Smooth muscle cell (in vitro differentiated cells): Measurements from ENCODE around the gene SLC11A2. TPM values are rescaled to one million over a fixed set of nuclear protein-coding genes. Genes with fewer than 3 reads are reported as not detected.

Experiments used
- DNase-seq: peaks from one replicate; lab custom pipeline; 2025; ENCODE audit not compliant: unreplicated experiment; lab: John Stamatoyannopoulos, UW
- H2AFZ ChIP-seq: fragments of 200-600 bp; sonication (generic); 2 replicates; pipeline ENCODE4 v1.6.0; 2016; ENCODE audit warnings: antibody characterized with exemption, low read depth, mild to moderate bottlenecking
- H3F3A ChIP-seq: fragments of 200-600 bp; sonication (generic); 2 replicates; pipeline ENCODE4 v1.6.0; 2017; ENCODE audit warnings: antibody characterized with exemption, low read depth
- H3K27ac ChIP-seq: fragments of 200-600 bp; sonication (generic); 2 replicates; pipeline ENCODE4 v1.5.1; 2016; ENCODE audit warnings: low read depth, mild to moderate bottlenecking
- H3K27me3 ChIP-seq: fragments of 200-600 bp; sonication (generic); 2 replicates; pipeline ENCODE4 v1.6.1; 2016; ENCODE audit warnings: low read depth, mild to moderate bottlenecking
- H3K36me3 ChIP-seq: fragments of 200-600 bp; sonication (generic); 2 replicates; pipeline ENCODE4 v1.5.1; 2016; ENCODE audit warnings: low read depth
- H3K4me1 ChIP-seq: fragments of 200-600 bp; sonication (generic); 2 replicates; pipeline ENCODE4 v1.5.1; 2016; ENCODE audit warnings: low read depth
- H3K4me2 ChIP-seq: fragments of 200-600 bp; sonication (generic); 2 replicates; pipeline ENCODE4 v1.6.0; 2016; ENCODE audit warnings: mild to moderate bottlenecking
- H3K4me3 ChIP-seq: fragments of 200-600 bp; sonication (generic); 2 replicates; pipeline ENCODE4 v1.5.1; 2016; ENCODE audit warnings: mild to moderate bottlenecking
- H3K79me2 ChIP-seq: fragments of 200-600 bp; sonication (generic); 2 replicates; pipeline ENCODE4 v1.6.0; 2016; ENCODE audit warnings: low read depth, mild to moderate bottlenecking
- H3K9ac ChIP-seq: fragments of 200-600 bp; sonication (generic); 2 replicates; pipeline ENCODE4 v1.6.0; 2016; ENCODE audit warnings: low read depth
- H3K9me3 ChIP-seq: fragments of 200-600 bp; sonication (generic); replicated peaks from 2 replicates; pipeline ENCODE4 v1.5.1; 2016; ENCODE audit warnings: low read depth
- H4K20me1 ChIP-seq: fragments of 200-600 bp; sonication (generic); 2 replicates; pipeline ENCODE4 v1.6.0; 2016; ENCODE audit warnings: low read depth
- WGBS: methylation state at CpG from one replicate; pipeline ENCODE4 v1.1.7; 2016; ENCODE audit warnings: low lambda C conversion rate; 5-methylcytosine and 5-hydroxymethylcytosine counted together
- polyA plus RNA-seq: library from polyadenylated mRNA; unstranded; fragments of >200 nt; fragmentation: Nextera tagmentation; extraction: Ambion mirVana; gene quantifications from 2 replicates; pipeline ENCODE4 v1.2.1, GENCODE V29; 2016
- total RNA-seq: library from RNA; depleted of rRNA; stranded (reverse); fragments of >200 nt; gene quantifications from 2 replicates; pipeline ENCODE4 v1.2.3, GENCODE V29; 2014
- TF ChIP-seq, protein P1 (sequence below): fragments of 200-600 bp; sonication (generic); IDR thresholded peaks from 2 replicates; pipeline ENCODE4 v1.5.1; 2017; ENCODE audit warnings: borderline replicate concordance, mild to moderate bottlenecking, antibody characterized with exemption; ENCODE audit not compliant: insufficient read depth, poor library complexity, severe bottlenecking

SLC11A2 gene
- total and polyA plus RNA-seq, 2 experiments from 2014 or later: 26.5 to 31.3 TPM

DNA sequence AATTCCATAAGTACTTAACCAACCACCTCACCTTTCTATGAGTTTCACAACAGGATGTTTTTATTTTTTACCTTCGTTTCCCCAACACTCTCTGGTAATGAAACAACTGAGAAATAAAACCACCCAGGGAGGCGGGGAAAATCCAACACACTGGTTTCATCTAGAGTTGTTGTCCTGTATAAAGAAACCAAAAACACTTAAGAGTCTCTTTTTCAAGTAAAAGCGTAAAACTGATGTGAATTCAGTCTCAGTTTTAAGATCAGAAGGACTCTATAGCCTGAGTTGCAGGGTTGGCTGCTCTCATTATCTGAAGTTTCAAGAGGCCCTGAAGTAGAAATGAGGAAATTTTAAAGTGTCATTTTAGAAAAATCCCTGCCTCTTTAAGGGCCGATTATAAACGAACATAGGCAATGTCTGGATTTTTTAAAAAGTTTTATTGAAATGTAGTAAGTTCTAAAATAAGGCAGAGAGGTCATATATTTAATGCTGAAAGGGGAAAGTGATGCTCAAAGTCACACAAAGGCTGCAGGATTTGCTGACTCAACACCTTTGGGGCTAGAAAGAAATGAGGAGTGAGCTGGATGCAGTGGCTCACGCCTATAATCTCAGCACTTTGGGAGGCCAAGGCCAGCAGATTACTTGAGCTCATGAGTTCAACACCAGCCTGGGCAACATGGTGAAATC, 46.7 kb downstream of the SLC11A2 start:
- H3K27ac ChIP-seq: no peak overlapping the region
- H3K9me3 ChIP-seq: no peaks in the 10 kb centered on the region
- H4K20me1 ChIP-seq: no peaks in the 10 kb centered on the region
- H3K36me3 ChIP-seq: no peaks in the 10 kb centered on the region
- no peaks in the 10 kb centered on the region for H3F3A ChIP-seq
- TF ChIP-seq, protein P1, sequence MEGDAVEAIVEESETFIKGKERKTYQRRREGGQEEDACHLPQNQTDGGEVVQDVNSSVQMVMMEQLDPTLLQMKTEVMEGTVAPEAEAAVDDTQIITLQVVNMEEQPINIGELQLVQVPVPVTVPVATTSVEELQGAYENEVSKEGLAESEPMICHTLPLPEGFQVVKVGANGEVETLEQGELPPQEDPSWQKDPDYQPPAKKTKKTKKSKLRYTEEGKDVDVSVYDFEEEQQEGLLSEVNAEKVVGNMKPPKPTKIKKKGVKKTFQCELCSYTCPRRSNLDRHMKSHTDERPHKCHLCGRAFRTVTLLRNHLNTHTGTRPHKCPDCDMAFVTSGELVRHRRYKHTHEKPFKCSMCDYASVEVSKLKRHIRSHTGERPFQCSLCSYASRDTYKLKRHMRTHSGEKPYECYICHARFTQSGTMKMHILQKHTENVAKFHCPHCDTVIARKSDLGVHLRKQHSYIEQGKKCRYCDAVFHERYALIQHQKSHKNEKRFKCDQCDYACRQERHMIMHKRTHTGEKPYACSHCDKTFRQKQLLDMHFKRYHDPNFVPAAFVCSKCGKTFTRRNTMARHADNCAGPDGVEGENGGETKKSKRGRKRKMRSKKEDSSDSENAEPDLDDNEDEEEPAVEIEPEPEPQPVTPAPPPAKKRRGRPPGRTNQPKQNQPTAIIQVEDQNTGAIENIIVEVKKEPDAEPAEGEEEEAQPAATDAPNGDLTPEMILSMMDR: no peak
- H3K27me3 ChIP-seq: no peaks in the 10 kb centered on the region
- H2AFZ ChIP-seq: no peak overlapping the region
- no peak overlapping the region for H3K9ac ChIP-seq
- H3K4me2 ChIP-seq: no peak overlapping the region
- H3K79me2 ChIP-seq: no peaks in the 10 kb centered on the region
- 91% methylated on average over 6 of the region's 6 CpGs for WGBS
- no peaks in the 10 kb centered on the region for H3K4me1 ChIP-seq
- no peak for DNase-seq
- H3K4me3 ChIP-seq: no peak overlapping the region

DNA sequence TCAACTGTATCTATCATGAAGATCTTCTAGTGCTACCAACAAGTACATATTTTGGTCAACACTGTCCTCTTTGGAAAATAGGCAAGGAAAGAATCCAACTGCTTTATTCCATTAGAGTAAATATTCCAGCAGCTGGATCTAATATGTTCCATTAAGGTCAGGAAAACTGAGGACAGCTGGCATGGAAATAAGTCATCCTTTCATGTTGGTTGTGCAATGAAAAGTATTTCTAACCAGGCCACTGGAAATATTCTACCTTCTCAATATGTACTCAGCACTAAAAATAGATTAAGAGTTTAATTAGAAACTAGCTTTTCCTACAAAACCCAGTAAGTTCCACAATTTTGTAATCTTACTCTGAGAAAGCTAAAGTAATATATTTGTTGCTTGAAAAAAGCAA, 54.2 kb downstream of the SLC11A2 start:
- Histone ChIP-seq H3K36me3 (no peaks in the 10 kb centered on the region), H3K27ac (no peak overlapping the region), H3K4me3 (no peak overlapping the region), H3K27me3 (no peaks in the 10 kb centered on the region), H3K4me2 (no peak overlapping the region), H4K20me1 (no peaks in the 10 kb centered on the region), H3K9me3 (no peaks in the 10 kb centered on the region), H2AFZ (no peak overlapping the region), H3K79me2 (no peaks in the 10 kb centered on the region), H3F3A (no peaks in the 10 kb centered on the region), H3K9ac (no peak overlapping the region), H3K4me1 (no peaks in the 10 kb centered on the region)
- TF ChIP-seq, protein P1: no peak
- DNase-seq: no peak

DNA sequence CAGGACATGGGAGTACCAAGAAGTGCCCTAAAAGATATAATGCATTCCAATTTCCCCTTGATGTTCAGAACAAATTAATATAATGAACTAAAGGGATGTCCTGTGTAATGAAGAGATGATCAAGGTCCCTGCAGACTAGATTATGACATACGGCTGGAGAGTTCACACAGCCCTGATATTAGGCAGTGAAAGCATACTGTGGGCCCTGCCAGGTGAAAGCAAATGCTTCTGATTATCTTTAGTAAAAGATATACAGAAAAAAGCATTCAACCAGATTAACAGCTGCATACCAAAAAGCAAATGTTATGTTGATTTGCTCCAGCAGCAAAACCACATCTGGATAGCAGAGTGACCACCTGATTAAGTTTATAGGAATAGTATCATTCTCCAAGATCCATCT, 61.8 kb downstream of the SLC11A2 start:
- Histone ChIP-seq H3F3A (peaks cover 8% of the 10 kb centered on the region), H3K9ac (no peak overlapping the region), H3K9me3 (no peaks in the 10 kb centered on the region), H3K79me2 (no peaks in the 10 kb centered on the region), H3K4me2 (no peak overlapping the region), H2AFZ (no peak overlapping the region), H3K4me1 (no peaks in the 10 kb centered on the region), H3K4me3 (no peak overlapping the region), H3K27ac (no peak overlapping the region), H3K36me3 (no peaks in the 10 kb centered on the region), H4K20me1 (no peaks in the 10 kb centered on the region), H3K27me3 (no peaks in the 10 kb centered on the region)
- DNase-seq: no peak
- TF ChIP-seq, protein P1: no peak
- WGBS: 86% methylated on average over 1 of the region's 1 CpG

DNA sequence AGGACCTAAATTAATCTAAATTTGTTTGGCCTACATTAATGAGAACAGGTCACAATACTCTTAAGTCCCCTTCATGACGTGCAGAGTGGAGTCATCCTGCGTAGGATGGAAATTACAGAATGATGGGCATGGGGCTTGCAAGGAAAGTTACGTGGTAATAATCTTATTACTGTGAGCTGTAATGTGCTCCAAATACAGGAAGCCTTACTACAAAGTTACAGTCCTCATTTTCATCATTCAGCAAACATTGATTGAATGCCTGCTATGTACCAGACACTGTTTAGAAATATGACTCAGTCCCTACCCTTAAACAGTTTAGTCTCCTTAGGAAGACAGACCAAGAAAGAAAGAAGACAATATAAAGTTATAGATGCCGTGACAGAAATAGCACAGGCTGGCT, 64.5 kb downstream of the SLC11A2 start:
- peak overlapping the region; percentile 13 for H3K4me2 ChIP-seq
- WGBS: 35% methylated on average over 4 of the region's 4 CpGs

More for the DNA sequence above, 64.5 kb downstream of the SLC11A2 start:
- H3K4me3 ChIP-seq: no peak overlapping the region
- peaks cover 8% of the 10 kb centered on the region for H3F3A ChIP-seq
- H3K9me3 ChIP-seq: no peaks in the 10 kb centered on the region
- no peaks in the 10 kb centered on the region for H3K36me3 ChIP-seq
- H3K27ac ChIP-seq: peak overlapping the region; percentile 75
- no peaks in the 10 kb centered on the region for H4K20me1 ChIP-seq
- TF ChIP-seq, protein P1: no peak
- no peaks in the 10 kb centered on the region for H3K79me2 ChIP-seq
- no peaks in the 10 kb centered on the region for H3K27me3 ChIP-seq
- H2AFZ ChIP-seq: no peak overlapping the region
- H3K4me1 ChIP-seq: no peaks in the 10 kb centered on the region
- H3K9ac ChIP-seq: no peak overlapping the region
- DNase-seq: no peak
